ENCODE data around the gene NCAPD3. TPM values are rescaled to one million over a fixed set of nuclear protein-coding genes. Genes with fewer than 3 reads are reported as not detected.
"Not testable (repeated sequence)": the region's sequence is repeated elsewhere in the genome, so short reads cannot be mapped to it uniquely, and the experiment has no call there.

Gene NCAPD3
- total RNA-seq, 1 experiment from 2014 or later, result 57.0 TPM

DNA sequence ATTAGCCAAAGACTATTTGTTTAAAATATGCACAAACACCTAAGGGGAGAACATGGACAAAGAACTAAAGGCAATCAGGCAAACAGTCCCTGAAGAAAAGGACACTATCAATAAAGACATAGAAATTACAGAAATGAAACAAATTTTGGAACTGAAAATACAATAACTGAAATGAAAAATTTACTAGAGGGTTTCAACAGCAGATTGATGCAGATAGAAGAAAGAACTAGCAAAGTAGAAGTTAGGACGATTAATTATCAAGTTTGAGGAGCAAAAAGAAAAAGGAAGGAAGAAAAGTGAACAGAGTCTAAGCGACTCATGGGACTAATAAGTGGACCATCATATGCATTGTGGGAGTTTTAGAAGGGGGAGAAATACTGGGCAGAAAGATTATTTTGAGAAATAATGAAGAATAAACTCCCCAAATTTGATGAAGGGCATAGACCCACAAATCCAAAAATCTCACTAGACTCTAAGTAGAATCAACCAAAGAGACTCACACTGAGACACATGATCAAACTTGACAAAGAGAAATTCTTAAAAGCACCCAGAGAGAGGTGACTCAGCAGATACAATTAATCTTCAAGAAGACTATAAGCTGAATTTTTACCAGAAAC lies 92.0 kb downstream of the NCAPD3 start:
- no peak for DNase-seq (ENCODE audit: low spot score)

DNA sequence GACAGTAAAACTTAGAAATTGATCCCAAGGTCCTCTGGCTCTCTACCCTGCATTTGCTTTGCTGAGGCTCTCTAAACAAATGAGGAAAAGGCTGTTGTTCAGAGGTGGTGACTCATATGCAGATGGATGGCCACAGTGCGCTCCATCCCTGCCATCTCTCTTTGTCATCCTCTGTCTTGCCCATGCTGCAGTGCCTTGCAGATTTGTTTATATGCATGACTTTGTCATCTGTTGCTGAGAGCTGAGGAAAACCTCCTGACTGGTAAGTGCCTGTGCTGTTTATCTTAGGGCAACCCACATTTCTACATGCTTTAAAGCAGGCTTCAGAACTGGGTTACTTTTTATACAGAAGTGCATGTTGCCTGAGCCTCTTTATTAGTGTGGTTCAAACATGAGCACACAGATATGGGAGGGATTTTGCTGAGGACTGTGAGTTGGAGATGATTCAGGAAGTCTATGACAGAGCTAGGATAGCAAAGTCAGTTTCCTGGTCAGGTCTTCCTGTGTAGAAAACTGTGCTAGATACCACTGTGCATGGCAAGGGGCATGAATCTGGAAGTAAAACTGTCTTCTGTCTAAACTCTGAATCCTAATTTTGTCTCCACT lies 97.4 kb downstream of the NCAPD3 start:
- no peak for DNase-seq (ENCODE audit: low spot score)

DNA sequence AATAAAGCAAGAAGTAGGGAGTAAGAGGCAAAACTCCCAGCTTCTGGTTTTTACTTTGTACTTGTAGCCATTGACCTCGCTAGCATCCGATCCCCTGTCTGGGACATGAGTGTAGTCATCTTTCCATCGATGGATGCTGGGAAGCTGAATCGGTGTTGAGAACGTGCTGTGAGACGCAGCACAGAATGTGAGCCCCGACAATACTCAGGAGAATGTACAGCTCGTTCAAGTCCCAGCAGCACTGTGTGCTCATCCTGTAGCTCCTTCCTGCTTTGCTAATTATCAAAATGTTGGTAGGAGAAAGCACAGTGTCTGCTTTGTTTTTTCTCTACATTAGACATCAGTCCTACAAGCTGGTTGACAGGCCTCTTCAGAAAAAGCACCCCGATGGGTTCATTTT lies 98.3 kb downstream of the NCAPD3 start:
- no peak for DNase-seq (ENCODE audit: low spot score)

DNA sequence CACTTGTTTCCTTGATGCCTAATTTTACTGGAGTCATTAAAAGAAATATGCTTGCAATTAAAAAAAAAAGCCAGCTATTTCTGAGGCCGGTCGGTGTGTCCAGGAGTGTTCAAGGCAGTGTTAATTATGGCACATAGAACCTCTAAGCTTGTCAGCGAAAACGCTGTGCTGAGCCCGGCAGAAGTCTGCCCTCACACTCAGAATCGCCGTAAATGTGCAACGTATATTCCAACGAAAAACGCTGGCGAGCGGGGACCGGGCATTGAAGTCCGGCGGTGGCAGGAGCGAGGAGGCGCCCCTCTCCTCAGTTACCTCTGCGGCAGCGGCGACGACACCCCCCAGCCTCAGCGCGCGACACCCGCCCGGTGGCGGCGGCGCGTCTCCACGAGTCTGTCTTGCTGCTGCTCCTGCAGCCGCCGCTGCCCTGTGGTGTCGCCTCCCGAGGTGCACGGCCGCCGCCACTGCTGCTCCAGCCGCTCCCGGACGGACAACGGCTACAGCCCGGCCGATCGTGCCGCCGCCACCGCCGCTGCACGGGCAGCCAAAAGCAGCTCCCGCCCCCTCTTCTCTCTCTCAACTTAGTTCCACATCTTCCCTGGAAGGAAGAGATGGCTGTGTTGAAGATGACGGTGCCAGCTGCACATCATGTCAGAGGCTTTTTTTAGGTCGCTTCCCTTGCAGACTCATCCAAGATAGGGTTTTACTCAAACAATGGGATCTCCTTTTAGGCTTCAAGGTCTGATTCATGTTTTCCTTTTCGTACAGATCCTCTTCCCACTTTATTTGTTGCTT lies 98.9 kb downstream of the NCAPD3 start:
- DNase-seq (ENCODE audit: low spot score), result no peak

DNA sequence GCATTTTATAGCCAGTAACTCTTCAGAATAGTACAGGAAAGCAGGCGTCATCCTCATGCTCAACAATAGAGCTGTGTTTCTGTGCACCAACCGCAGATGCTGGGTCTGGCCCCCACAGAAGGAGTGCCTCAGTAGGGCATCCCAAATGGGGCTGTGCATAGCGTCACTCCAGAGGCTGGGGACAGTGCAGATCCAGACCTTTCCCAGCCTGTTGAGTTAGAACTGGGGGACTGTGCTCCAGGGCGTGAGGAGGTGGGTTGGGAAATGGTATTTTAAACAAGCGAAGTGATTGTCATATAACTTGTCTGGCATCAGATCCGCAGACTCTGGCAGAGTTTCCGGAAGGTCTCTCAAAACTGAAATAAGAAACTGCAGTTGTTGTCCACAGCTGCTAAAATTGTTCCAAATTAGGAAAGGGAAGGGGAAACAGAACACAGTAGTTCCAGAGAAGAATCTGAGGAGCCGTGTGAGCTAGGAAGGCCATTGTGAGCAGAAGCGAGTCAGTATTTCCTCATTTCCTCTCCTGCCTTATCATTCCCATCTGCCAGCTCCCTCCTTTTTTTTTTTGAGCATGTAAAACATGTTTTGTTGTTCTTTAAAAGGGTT lies 102.7 kb downstream of the NCAPD3 start:
- no peak for DNase-seq (ENCODE audit: low spot score)

DNA sequence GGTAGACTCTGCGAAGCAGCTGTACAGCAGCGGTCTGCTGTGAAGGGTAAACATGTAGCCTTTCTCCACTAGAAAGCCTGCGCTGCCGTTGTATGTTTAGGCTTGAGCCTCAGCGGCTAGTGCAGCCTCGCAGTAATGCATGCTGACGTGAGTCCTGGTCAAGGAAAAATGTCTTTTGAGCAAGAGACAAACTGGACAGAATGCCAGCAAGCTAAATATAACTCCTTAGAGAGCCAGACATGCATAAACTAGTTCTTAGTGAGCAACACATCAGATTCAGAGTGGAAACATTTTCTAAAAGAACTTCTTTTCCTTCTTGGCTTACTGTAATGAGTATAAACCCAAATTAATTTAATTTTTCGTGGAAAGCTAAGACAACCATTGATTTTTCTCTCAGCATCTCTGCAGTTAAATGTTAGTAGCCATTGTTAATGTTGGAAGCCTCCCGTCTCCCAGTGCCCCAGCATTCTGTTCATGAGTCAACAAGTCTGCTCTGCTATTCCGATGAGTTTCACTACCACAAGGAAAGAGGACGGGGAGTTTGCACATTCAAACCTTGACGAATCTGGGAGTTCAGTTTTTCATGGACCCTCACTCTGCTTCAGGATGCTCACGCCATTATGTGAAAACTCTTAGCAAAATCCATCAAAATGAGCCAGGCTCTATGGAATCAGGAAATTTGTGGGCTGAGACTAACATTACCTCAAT lies 103.5 kb downstream of the NCAPD3 start:
- no peak for DNase-seq (ENCODE audit: low spot score)

DNA sequence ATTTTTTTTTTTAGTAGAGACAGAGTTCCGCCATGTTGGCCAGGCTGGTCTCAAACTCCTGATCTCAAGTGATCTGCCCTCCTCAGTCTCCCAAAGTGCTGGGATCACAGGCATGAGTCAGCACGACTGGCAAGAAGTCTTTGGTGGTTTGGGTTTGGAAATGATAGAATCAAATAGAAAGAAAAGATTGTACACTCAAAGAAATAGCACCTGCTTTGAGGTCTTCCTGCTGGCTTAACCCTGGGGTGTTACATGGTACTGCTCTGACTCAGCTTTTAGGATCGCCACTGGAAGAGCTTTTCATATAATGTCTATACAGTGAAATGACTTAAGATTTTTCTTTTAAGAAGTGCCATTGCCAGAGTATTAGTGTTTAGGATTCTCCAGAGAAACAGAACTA lies 104.7 kb downstream of the NCAPD3 start:
- no peak for DNase-seq (ENCODE audit: low spot score)

DNA sequence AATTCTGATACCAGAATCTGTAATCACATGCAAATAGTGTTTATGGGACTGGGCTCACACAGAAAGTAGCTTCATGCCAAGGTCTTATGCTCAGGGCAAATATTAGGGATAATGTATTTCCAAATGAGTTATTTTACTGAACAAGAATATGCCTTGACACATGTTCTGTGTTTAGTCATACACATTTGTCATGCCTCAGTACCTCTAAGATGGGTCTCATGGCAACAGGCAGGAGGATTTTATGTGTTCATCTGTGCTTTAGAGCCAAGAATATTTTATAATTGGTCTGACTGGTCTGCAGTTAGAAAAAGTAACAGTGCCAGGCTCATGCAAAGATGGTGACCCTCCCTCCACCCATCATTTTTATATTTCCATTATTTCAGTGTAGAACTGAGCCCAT lies 105.8 kb downstream of the NCAPD3 start:
- no peak for DNase-seq (ENCODE audit: low spot score)

DNA sequence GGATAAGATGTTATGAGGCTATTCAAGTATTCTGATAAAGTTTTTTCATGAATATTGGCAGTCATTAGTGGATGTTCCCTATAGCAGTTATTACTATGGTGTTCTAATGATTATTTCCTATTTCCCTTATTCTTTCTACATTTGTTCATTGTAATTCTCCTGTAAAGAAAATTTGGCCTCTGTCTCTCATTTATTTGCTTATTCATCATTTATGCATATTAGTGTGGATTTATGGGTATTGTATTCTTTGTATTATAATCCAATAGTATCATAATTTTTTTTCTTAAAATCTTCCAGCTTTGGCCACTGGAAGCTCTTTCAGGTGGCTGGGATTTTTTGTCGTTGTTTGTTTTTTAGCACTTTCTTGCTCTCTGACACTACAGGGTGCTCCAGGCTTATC lies 107.6 kb downstream of the NCAPD3 start:
- DNase-seq (ENCODE audit: low spot score), result no peak

DNA sequence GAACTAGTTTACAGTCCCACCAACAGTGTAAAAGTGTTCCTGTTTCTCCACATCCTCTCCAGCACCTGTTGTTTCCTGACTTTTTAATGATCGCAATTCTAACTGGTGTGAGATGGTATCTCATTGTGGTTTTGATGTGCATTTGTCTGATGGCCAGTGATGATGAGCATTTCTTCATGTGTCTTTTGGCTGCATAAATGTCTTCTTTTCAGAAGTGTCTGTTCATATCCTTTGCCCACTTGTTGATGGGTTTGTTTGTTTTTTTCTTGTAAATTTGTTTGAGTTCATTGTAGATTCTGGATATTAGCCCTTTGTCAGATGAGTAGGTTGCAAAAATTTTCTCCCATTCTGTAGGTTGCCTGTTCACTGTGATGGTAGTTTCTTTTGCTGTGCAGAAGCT lies 110.0 kb downstream of the NCAPD3 start:
- not testable (repeated sequence) for DNase-seq (ENCODE audit: low spot score)

DNA sequence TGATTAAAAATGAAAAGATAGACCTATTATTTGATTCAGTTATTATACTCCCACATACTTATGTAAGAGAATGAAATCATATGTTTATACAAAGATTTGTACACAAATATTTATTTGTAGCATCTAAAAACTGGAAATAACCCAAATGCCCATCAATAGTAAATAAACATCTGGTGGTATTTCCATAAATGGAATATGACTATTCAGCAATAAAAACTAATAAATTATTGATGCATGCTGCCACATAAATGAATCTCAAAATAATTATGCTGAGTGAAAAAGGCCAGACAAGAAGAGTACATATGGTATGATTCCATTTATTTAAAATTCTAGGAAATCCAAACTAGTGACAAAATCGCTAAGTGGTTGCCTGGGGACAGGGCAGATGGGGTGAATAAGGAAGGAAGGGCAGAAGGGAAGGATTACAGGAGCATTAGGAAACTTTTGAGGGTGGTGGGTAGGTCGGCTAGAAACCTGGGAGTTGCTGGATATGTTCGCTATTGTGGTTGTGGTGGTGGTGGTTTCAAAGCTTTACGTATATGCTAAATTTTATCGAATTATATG lies 113.4 kb downstream of the NCAPD3 start:
- DNase-seq (ENCODE audit: low spot score), result no peak

Other genes with a start within 250 kb of the NCAPD3 start
- gene JAM3, start 154.9 kb downstream of the NCAPD3 start, total RNA-seq (2014; rRNA removed; shearing (Covaris generic)), result not detected in 2 replicates
- 39.2 and 45.1 TPM in 2 replicates for gene VPS26B, start 704 bp upstream of the NCAPD3 start, total RNA-seq (2014; rRNA removed; shearing (Covaris generic))
- 45.5 and 47.8 TPM in 2 replicates for gene THYN1, start 29.4 kb upstream of the NCAPD3 start, total RNA-seq (2014; rRNA removed; shearing (Covaris generic))
- gene ACAD8, start 29.6 kb upstream of the NCAPD3 start, total RNA-seq (2014; rRNA removed; shearing (Covaris generic)), result 25.9 and 28.5 TPM in 2 replicates
- gene GLB1L3, start 52.4 kb upstream of the NCAPD3 start, total RNA-seq (2014; rRNA removed; shearing (Covaris generic)), result not detected in 2 replicates
- gene GLB1L2, start 108.0 kb upstream of the NCAPD3 start, total RNA-seq (2014; rRNA removed; shearing (Covaris generic)), result 77.4 and 79.0 TPM in 2 replicates
- 0.23 TPM in 1 of 2 replicates, not detected in the other for gene B3GAT1, start 188.3 kb upstream of the NCAPD3 start, total RNA-seq (2014; rRNA removed; shearing (Covaris generic))

Data from HT-29 (cell line).